Activated naive CD8-positive, alpha-beta T cell treated with anti-CD3 and anti-CD28 coated beads, Interleukin-2, amount 50 U/mL, for 16 hours (primary cell): ENCODE data around the gene CADPS.

Experiments
- DNase-seq: peaks from one replicate; pipeline ENCODE4 v3.0.0-alpha.2; 2020; ENCODE audit warnings: low read depth, low spot score

CADPS gene

GRCh38 chr3:62688812-62689211, 186.4 kb downstream of the CADPS start:
- no peak for DNase-seq

GRCh38 chr3:62688050-62688449, 187.2 kb downstream of the CADPS start:
- no peak for DNase-seq

- DNase-seq: no peak
Observed at GRCh38 chr3:62686503-62687294, 188.5 kb downstream of the CADPS start.

- no peak for DNase-seq
Observed at GRCh38 chr3:62682826-62683225, 192.4 kb downstream of the CADPS start.

GRCh38 chr3:62679988-62680387, 195.2 kb downstream of the CADPS start:
- no peak for DNase-seq

- DNase-seq: no peak
Observed at GRCh38 chr3:62678841-62679240, 196.4 kb downstream of the CADPS start.

GRCh38 chr3:62677926-62678325, 197.3 kb downstream of the CADPS start:
- DNase-seq: no peak

- DNase-seq: no peak
Observed at GRCh38 chr3:62676689-62677271, 198.4 kb downstream of the CADPS start.

GRCh38 chr3:62675492-62675891, 199.7 kb downstream of the CADPS start:
- no peak for DNase-seq

GRCh38 chr3:62672988-62673313, 202.3 kb downstream of the CADPS start:
- DNase-seq: no peak

- DNase-seq: no peak
Observed at GRCh38 chr3:62672270-62672987, 202.8 kb downstream of the CADPS start.

- no peak for DNase-seq
Observed at GRCh38 chr3:62670351-62670750, 204.9 kb downstream of the CADPS start.

GRCh38 chr3:62669161-62669560, 206.1 kb downstream of the CADPS start:
- no peak for DNase-seq

- DNase-seq: no peak
Observed at GRCh38 chr3:62667714-62668113, 207.5 kb downstream of the CADPS start.

- DNase-seq: no peak
Observed at GRCh38 chr3:62665627-62666437, 209.4 kb downstream of the CADPS start.

- DNase-seq: no peak
Observed at GRCh38 chr3:62662677-62663076, 212.5 kb downstream of the CADPS start.

GRCh38 chr3:62659660-62660059, 215.6 kb downstream of the CADPS start:
- no peak for DNase-seq

- no peak for DNase-seq
Observed at GRCh38 chr3:62655691-62656063, 219.5 kb downstream of the CADPS start.

GRCh38 chr3:62655056-62655690, 220.0 kb downstream of the CADPS start:
- no peak for DNase-seq

- no peak for DNase-seq
Observed at GRCh38 chr3:62653796-62654195, 221.4 kb downstream of the CADPS start.

- DNase-seq: no peak
Observed at GRCh38 chr3:62647711-62648110, 227.5 kb downstream of the CADPS start.

- DNase-seq: no peak
Observed at GRCh38 chr3:62644493-62644892, 230.7 kb downstream of the CADPS start.
